Muscle of arm (tissue), 12 donors: ENCODE measurements around the gene AFMID. TPM values are rescaled to one million over a fixed set of nuclear protein-coding genes. Genes with fewer than 3 reads are reported as not detected.

Source experiments
- DNase-seq: peaks from one replicate; pipeline ENCODE4 v3.0.0-alpha.2; 2013
- polyA plus RNA-seq, 12 donors: library from polyadenylated mRNA; unstranded; fragments of 120-200 nt; gene quantifications; one replicate each; pipeline ENCODE4 v1.2.1, GENCODE V29; 2013; ENCODE audit not compliant: insufficient read length in 12 of 12

AFMID gene
- polyA plus RNA-seq, 12 donors = 26.1 to 49.6 (median 32.4) TPM; not detected in 1

DNA sequence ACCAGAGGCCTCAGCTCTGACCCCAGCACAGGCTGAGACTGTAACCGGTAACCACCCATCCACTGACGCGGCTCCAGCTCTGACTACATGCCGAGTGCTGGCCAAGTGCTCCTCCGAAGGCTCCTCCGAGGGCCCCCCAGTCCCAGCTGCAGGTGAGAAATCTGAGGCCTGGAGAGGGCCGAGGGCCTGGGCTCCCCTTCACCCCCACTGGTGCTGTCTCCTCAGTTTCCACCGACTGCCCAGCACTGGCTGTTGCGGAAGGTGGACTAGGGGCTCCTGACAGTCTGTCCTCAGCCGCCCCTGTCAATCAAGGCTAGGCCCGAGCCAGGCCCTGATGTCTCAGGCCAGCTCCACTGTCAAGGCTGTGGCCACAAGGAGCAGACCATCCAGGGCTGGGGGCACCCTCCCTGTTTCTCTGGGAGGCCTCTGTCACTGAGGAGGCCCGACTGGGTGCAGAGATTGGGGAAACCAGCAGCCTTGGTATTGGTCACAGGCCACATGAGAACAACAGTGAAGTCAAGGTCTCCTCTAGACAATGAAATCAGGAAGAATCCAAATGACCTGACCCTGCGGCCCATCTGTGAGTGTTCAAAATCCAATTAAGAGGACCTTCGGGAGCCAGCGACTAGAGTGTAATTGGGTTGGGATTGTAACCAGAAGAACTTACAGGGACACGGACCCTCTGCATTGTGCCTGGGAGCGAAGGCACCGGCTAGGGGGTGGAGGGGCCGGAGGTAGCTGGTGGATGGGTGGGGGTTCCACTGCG, 49.4 kb downstream of the AFMID start:
- no peak for DNase-seq

DNA sequence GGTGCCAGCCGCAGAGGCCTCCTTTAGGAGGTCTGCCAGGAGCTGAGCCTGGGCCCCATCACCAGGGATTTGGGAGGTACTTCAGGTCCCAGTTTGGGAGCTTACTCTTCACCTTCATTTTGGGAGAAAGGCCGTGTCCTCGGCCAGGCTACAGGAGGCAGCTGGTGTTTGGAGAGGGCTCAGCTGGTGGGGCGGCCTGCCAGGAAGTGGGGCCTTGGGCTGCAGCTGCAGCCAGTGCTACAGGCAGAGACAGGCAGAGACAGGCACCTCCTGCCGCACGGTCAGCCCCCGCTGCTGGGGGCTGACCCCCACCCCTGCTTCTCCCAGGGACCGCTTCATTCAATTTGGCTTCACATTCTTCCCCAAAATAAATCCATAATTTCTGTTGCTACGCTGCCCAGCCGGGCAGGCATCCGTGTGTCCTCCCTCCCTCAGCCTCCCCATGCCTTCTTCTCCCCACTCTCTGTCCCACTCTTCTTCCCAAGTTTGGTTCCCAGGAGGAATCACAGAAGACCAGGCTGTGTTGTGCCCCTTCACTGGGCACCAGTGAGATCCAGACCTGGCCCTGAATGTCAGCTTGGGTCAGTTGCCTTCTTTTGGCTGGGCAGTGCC, 50.3 kb downstream of the AFMID start:
- DNase-seq = peak; percentile 61

DNA sequence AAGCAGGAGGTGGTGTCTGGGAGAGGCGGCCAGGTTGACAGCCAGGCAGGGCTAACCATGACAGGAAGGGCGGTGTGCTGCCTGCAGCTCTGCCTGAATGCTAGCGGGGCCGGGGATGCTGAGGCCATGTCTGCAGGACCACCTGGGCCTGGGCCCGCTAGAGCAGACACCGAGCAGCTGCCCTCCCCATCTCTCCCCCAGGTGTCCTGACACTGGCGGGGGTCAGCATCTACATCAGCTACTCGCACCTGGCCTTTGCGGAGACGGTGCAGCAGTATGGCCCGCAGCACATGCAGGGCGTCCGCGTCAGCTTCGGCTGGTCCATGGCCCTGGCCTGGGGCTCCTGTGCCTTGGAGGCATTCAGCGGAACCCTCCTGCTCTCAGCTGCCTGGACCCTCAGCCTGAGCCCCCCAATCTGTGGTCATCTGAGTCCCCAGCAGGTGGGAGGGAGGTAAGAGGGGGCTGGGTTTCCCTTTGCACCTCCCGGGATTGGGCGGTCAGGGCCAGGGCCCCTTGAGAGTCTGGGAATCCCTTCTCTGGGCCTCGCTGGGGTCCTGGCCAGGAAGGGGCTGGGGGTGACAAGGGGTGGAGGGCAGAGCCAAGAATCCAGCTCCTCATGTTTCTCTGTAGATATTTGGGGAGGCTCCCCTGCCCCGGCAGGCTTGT, 51.8 kb downstream of the AFMID start:
- DNase-seq = no peak

DNA sequence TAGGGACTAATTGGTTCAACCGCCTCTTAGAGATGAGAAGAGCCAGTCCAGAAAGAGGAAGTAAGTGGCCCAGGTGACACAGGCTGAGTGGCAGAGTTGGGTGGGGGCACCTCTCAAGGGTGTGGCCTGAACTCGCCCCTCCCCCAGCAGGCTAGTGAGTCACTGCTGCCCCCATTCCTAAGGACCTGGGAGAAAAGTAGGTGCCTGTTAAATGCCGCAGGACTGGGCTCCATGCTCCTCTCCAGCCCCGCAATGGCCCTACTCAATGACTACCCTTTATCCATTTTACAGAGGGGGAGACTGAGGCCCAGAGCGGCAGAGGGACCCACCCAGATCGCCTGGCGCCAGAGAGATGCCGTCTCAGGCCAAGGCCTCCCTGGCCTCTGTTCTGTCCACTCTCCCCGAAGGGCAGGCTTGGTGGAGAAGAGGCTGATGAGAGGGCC, 52.3 kb downstream of the AFMID start:
- DNase-seq = no peak

DNA sequence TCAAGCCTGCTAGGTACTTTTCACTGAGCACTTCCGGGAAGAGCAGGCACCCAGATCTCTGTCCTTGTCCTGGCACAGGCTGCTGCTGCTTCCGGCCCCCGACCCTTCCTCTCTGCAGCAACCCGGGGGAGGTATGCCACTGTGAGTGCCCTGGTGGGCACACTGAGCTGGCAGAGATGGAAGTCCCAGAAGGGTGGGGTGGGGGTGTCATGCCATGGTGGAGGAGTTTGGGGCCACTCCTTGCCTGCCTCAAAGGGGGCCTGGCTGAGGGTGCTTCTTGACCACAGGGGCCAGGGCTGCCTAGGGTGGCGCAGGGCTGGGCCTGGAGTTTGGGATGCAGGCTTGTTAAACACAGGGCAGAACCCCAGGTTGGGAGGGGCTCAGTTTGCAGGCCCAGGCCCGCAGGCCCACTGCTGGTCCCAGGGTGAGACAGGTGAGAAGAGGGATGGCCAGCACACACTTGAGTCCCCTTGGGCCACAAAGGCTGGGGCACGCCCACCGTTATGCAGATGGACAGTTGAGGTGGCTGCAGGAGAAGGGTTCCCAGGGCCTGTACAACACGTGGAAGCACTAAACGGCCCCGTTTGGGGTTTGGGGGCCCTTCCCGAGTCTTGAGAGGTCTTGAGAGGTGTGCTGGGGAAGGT, 53.0 kb downstream of the AFMID start:
- no peak for DNase-seq

DNA sequence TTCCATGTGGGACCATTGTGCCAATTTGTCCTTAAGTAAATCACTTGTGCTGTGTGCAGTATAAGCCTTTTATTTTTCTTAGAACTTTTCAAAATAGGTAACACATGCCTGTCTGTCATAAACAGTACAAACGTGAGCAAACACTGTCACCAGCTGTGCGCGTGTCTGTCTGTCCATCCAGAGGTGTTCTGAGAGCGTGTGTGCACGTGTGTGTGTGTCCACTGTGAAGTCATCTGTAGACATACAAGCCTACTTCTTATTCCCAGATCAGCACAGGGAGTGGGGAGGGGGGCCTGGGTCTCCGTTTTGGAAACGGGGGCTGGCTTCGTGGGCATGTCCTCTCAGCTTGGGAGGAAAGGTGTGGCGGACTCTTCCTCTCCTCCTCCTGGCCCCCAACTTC, 53.7 kb downstream of the AFMID start:
- no peak for DNase-seq

DNA sequence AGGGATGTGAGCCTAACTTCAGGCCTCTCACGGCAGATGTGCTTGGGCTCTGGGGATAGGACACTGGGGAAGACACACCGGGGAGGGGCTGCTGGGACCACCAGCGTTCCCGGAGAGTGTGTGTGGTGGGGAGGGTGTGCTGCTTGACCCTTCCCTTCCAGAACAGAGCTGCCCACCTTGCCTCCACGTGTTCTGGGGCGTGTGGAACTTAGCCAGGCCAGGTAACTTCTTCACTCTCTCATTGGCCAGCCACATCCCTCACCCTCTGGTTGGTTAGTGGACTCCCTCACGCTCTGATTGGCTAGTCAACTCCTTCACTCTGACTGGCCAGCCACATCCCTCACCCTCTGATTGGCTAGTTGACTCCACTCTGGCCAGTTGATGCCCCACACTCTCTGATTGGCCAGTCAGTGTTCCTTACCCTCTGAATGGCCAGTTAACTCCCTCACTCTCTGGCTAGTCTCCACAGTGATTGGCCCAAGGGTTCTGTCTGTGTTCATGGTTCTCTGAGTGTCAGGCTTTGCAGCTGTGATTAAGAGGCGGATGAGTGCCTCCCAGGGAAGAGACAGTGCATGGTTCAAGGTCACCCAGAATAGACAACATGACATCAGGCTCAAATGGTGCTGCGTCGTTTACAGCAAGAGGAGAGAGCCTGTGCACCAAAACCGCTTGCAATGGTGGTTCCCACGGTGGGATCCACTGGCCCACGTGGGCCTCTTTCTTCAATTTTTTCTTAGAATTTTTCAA, 54.3 kb downstream of the AFMID start:
- DNase-seq = no peak

DNA sequence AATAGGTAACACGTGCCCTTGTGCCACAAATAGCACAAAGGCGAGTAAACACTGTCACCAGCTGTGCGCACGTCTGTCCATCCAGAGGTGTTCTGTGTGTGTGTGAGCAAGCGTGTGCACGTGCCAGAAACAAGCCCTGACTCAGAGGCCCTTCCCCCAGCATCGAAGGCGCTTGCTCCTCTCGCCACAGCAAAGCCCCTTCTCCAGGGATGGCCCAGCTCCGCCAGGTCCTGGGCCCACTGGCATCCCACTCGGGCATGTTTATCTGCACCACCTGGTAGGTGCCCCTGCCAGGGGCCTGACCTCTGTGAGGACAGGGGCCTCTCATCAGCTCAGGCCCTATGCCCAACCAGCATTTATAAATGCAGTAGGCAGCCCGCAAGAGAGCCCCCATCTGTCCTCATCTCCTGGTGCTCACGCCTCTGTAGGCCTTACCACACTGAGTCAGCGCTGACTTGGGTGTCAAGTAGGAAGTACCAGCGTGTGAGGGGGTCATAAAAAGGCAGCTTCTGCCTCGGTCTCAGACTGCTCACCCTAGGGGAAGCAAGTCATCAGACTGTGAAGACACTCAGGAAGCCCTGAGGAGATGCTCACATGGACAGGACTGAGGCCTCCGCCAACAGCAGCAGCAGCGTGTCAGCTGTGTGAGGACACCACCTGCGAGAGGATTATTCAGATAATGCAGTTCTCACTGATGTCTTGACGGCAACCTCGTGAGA, 55.0 kb downstream of the AFMID start:
- no peak for DNase-seq

DNA sequence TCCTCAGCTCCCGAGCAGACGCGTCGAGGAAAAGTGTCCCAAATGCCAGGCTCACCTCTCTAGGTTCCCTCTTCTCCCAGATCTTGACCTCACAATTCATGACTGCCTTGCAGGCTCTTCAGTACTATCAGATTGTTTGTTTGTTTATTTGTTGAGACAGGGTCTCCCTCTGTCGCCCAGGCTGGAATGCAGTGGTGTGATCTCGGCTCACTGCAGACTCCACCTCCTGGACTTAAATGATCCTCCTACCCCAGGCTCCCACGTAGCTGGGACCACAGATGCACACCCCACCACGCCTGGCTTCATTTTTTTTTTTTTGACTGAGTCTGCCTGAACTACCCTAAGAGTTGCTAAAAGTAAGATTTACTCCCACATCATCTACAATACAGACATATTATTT, 60.1 kb downstream of the AFMID start:
- DNase-seq = no peak

DNA sequence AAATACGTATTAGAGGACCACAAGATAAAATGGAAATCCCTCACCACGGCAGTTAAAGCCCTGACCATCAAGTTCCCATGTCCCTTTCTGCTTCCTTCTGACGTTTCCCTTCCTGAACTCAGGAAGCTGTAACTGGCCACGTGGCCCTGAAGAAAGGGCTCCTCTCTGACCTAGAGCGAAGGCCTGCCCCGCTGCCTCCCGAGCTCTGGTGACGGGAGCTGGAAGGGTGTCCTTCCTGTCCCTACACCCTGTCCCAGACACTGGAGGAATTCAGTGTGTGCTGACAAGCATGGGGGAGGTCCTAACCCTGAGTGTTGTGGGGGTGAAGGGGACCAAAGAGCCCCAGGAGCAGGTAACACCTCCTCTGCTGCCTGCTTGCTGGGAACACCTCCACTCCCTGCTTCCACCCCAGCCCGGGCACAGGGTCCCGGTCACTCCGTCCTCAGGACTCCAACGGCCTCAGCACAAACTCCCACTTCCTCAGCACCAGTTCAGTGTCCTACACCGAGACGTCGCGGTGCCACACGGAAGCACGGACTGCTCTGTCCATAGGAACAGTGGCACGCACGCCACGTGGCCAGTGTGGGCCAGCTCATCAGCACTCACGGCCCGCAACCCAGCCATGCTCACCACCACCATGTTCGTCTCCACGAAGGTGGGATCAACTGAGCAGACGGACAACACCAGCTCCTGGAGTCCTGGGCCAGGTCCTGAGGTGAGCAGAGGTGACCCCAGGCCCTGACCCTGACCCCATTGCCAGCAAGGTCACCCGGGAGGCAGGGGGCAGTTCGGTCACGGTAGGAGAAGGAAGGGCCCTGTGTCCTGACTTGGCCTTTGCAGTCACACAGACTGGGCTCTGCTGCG, 61.1 kb downstream of the AFMID start:
- no peak for DNase-seq

DNA sequence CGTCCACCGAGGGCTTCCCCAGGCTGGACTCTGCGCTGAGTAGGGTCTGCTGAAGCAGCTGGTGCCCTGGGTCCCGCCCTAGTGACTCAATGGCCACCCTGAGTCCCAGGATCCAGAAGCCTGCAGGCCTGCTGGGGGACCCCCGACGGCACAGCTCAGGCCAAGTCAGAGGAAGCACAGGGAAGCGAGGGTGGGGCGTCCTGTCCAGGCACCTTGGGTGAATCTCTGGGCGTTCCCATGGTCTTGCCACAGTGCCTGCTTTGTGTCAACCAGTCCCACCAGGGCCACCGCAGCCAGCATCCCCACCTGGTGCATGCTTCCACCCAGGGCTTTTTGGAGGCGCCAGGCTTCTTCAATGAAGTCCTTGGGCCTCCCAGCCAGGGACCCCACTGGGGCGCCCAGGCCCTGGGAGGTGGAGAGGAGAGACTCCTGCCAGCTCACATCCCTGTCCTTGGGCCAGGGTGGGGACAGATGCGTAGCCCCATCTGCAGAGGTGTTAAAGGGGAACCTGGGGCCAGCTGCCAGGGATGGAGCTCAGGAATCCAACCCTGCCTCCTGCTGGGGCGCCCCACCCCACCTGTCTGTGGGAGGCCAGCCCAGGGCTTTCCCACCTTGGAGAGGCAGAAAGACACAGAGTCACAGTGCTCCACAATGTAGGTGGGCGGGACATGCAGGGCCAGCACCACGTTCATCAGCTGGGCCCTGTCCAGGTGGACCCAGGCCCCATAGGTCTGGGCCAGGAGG, 62.1 kb downstream of the AFMID start:
- DNase-seq = no peak

DNA sequence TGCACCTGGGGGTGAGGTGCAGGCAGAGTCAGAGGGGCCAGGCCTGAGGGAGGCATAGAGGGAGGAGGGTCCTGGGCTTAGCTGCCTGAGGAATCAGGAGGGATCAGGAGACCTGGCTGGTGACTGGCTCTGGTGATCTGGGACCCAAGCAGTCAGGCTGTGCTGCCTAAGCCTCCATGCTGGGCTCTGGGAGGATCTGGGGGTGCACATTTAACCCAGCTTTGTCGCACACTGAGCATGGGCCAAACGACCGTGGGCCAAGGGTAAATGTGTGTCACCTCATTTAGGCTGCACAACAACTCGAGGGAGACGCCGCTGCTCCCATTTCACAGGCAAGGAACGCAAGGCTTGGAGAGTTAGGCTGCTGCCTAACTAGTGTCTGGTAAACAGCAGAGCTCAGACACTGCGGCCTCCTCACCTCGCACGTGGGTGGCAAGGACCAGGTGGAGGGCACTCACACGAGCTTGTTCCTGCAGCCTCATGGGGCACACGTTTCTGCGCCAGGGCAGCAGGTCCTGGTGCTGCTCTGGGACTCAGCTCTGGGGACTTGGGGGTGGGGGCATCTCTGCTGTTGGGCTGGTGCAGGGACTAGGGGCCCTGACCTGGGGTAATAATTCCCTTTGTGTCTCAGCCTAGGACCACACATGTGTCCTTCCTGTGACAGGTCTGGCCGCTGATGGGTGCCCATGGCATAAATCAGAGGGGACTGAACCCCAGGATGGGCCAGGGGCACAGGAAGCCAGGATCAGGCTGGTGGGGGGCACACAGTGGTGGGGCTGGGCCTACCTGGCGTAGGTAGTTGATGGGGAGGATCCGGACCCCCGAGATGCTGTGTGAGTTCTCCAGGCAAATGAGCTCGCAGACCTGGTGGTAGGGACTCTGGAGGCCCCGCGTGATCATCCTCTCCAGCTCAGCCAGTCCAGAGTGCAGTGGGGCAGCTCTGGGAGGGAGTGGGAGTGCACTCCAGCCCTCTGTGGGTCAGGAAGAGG, 63.0 kb downstream of the AFMID start:
- no peak for DNase-seq

DNA sequence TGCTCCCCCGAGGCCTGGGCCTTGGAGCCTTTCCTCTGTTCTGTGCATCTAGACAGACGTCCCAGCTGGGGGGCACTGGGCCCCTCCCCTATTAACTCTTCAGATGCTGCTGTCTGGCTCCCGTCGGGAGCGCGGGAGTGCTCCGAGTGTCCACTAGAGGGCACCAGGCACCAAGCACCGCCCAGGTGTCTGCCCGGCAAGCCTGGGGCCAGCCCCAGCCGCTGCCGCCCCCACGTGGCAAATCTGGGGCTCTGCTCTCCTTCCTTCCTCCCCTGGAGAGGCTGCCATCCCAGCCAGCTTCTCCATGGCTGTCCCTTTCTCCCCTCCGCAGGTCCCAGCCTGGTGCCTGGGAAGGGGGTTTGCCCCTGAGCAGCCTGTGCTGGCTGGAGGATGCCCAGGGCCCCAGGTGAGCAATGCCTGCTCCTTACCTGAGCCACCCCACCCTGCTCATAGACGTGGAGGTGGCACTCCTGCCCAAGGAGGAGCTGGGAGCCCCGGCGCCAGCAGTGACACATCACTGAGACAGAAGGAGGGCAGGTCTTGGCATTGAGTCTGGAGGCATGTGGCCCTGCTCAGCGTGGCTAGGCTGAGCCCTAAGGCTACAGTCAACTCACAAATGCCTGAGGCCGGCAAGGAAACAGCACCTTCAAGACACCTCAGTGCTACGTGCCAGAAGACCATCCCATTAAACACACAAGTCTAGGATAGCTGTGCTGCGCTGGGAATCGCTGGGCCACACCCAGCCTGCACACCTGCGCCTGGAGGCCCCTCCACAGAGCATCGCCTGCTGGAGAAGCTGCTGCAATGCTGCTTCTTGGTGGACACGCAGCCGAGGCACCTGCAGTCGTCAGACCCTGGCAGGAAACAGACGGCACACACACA, 64.0 kb downstream of the AFMID start:
- DNase-seq = peak; percentile 82

DNA sequence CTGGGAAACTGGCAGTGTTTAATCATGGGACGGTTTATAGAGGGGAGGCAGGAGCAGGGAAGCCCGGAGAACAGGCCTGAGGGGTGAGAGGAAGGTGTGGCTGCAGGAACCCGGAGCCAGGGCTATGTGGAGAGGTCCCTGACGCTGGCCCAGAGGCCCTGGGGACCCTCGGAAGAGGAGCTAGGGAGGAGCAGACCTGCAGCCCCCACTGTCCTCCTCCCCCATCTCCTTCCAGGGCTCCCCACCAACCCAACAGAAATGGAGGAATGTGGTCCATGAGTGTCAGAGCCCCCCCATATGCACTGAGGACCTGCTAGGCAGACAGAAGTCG, 64.6 kb downstream of the AFMID start:
- DNase-seq = no peak

DNA sequence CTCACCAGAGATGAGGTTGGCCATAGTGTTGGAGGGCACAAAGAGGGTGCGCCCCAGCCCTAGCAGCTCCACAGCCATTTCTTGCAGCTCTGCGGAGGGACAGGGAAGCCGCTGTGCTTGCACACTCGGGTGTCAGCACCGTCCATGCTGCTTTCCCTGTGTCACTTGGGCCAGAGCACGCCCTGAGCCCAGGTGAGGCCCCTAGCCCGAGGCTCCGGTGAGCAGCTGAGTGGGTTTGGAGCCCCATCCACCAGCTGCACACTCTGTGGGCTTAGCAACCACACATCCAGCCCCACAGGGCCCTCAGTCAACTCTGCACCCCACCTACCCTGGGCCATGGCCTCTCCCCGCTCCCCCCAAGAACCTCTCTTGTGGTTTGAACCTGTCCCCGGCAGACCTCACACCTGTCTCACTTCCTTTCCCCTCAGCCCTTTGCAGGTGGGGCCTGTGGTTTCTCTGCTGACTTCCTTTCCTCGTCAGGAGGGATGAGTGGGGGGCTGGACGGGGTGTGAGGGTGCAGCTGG, 65.0 kb downstream of the AFMID start:
- DNase-seq = no peak

DNA sequence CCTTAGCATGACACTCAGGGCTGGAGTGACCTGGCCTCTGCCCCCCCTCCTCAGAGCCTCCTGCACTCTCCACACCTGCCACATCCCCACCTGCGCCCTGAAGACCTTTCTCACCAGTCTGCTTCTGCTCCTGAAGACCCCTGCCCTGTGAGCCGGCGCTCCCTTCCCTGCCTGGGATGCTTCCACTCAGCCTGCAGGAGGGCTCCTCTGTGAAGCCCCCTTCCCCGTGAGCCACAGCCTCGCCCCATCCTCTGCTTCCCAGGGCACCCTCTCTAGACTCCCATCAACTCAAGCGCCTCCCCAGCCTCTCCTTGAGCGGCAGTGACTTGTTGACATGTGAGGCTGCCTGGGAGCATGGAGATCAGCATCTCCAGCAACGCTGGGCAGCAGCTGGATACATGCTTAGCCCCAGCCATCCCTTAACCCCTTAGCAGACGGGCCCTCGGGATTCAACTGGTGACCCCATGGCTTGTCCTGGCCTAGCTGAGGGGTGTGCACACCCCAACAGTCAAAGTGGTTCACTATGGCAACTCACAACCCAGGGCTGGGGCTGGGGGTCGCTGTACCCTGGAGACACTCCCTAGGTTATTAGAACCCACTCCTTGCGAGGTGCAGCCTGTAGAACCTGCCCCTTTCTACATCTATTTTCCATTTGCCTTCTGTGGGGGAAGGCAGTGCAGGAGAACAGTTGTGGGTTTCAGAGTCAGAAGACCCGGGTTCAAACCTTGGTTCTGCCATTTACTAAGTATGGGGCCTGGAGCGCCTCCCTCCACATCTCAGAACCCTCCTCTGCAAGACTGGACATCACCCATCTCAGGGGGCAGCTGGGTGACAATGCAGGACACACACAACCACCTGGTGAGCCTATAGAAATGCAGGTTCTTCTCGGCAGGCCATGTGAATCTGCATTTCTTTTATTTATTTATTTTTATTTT, 65.8 kb downstream of the AFMID start:
- DNase-seq = no peak
